ENCODE measurements around the gene PFKFB4. TPM values are rescaled to one million over a fixed set of nuclear protein-coding genes. Genes with fewer than 3 reads are reported as not detected.

PFKFB4 gene
- 18.2 and 20.2 TPM in 2 replicates for total RNA-seq

DNA sequence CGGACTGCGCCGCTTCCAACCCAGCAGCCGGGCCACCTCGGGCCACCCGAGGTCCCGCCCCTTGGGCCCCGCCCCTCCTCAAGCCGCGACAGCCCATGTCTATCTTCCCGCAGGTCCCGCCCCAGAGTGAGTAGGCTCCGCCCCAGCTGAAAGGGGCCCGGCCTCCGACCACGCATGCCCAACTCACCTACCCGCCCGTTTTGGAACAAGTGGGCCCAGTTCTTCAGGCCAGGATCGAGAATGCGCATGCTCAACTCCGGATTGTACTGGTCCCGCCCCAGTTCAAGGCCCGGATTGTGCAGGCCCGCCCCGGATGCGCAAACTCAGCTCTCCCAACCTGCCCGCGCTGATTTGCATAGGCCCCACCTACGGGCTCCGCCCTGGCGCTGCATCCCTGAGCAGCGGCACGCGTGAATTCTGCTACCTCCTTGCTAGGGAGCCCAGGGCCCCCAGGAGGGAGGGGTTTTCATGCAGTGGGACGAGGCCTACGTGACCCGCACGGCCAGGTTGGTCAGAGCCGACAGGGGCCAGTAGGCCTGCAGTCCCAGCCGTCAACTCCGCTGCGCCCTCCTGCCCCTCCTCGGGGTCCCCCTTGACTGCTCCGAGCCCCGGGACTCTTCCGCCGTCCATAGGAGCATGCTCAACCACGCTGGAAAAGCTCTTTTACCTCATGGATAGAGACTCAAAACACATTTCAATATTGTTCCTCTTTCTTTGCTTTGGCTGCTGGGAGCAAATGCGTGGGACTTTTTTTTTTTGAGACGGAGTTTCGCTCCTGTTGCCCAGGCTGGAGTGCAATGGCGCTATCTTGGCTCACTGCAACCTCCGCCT is at the start of gene PFKFB4:
PFKFB4 (minus strand) TSS at position 8 of the 831 bp plus-strand sequence. CDS start 26 bp downstream, outside the sequence.
- Histone ChIP-seq H3K36me3 (ENCODE audit: control insufficient read depth, insufficient read depth, low read length) (peaks cover 9% of the 10 kb centered on the region), H3K4me3 (ENCODE audit: low read depth, low read length) (peak within 1 kb of the TSS; percentile 56), H3K27me3 (ENCODE audit: control insufficient read depth, insufficient read depth, low read length) (no peaks in the 10 kb centered on the region)
- DNase-seq (ENCODE audit: low read depth) (peak; percentile 96), FAIRE-seq (no peak)
- TF ChIP-seq, protein P1, sequence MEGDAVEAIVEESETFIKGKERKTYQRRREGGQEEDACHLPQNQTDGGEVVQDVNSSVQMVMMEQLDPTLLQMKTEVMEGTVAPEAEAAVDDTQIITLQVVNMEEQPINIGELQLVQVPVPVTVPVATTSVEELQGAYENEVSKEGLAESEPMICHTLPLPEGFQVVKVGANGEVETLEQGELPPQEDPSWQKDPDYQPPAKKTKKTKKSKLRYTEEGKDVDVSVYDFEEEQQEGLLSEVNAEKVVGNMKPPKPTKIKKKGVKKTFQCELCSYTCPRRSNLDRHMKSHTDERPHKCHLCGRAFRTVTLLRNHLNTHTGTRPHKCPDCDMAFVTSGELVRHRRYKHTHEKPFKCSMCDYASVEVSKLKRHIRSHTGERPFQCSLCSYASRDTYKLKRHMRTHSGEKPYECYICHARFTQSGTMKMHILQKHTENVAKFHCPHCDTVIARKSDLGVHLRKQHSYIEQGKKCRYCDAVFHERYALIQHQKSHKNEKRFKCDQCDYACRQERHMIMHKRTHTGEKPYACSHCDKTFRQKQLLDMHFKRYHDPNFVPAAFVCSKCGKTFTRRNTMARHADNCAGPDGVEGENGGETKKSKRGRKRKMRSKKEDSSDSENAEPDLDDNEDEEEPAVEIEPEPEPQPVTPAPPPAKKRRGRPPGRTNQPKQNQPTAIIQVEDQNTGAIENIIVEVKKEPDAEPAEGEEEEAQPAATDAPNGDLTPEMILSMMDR (IDR thresholded peaks at IDR 0.05; ENCODE audit: insufficient read depth, low read length, severe bottlenecking) = no peak

DNA sequence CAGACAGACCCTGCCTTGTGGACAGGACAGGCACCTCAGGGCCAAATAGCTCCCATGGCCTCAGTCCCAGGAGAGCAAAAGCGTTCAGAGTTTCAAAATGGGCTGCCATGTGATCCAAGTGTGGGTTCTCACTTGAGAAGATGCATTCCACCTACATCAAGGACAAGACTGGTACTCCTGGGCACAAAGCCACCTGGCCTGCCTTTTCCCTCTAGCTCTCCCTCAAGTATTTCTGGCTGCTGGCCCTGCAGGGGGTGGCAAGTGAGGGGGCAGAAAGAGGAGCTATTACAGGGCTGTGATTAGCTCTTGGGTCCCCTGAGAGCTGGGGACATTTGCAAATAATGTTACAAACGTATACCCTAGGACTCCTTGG is 45.0 kb upstream of the PFKFB4 start:
- TF ChIP-seq, protein P1 (IDR thresholded peaks at IDR 0.05; ENCODE audit: insufficient read depth, low read length, severe bottlenecking) = no peak
- FAIRE-seq (no peak), DNase-seq (ENCODE audit: low read depth) (no peak)
- Histone ChIP-seq H3K27me3 (ENCODE audit: control insufficient read depth, insufficient read depth, low read length) (no peaks in the 10 kb centered on the region), H3K4me3 (ENCODE audit: low read depth, low read length) (no peak overlapping the region), H3K36me3 (ENCODE audit: control insufficient read depth, insufficient read depth, low read length) (peaks cover 51% of the 10 kb centered on the region)

DNA sequence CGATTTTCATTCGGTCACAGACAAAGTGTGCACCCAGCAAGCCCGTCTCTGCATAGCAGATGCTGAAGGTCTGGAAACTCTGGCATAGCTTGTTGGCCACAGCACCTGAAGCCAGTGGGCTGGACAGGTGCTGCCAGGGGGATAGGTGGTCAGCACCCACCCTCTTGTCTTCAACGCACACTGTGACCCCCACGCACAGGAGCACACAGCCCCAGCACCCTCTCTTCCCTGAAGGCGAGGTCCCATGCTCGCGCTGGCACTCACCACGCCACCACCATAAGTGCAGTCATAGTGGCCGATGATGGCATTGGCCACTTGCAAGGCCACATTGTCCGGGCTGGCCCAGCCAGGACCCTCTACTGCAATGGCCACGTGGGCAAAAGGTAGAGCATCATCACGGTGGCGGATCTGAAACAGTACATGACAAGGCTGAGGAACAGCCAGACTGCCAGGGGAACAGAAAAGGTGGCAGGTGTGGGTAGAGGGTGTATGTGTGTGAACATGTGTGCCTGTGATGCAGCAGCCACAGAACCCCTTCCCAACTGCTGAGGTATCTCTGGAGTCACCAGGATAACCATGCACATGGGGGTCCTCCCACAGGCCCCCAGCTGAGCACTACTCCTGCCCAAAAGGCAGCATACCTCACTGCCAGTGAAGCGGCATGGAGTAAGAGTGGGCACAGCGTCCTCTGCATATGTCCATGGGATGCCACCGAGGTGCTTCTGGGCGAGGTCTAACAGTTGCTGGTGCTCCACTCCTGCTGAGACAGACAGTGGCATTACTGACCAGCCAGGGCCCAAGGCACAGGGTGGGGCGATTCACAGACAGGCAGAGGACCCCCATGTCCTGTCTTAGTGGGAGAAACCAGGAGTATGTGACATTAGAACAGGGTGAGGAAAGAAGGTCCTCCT is 44.4 kb upstream of the PFKFB4 start:
- peak; percentile 68 for FAIRE-seq
- peaks cover 51% of the 10 kb centered on the region for H3K36me3 ChIP-seq (ENCODE audit: control insufficient read depth, insufficient read depth, low read length)
- no peak for DNase-seq (ENCODE audit: low read depth)
- no peaks in the 10 kb centered on the region for H3K27me3 ChIP-seq (ENCODE audit: control insufficient read depth, insufficient read depth, low read length)
- TF ChIP-seq, protein P1 (IDR thresholded peaks at IDR 0.05; ENCODE audit: insufficient read depth, low read length, severe bottlenecking) = no peak
- H3K4me3 ChIP-seq (ENCODE audit: low read depth, low read length) = no peak overlapping the region

DNA sequence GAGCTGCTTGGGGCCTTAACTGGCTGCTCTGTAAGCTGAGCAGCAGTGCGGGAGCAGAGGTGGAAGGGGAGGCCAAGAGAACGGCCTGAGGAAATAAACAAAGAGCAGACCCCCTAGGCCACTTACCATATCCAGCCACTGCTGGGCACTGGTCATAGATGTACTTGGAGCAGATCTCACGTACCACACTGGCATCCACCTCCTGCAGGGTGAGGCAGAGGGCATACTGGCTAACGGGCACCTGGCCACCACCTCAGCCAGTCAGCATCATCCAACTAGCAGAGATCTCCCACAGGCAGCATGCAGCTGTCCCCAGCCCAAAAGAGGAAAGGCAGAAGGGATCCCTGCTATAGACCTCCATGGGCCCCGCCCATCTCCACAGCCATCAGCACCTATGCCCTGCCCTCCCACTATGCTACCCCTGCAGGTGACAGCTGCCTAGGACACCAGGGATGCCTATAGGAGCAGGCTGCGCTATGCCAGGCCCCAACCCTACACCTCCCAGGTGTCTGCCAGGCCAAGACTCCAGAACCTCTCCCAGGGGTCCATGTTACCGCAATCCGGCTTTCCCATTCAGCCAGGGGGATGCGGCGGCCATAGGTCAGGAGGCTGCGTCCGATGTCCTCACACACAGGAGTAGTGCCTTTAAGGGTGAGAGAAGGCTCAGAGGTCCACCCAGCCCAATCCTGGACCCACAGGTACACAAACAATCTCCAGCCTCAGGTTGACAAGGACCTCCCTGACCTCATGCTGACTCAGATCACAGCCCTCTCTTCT is 43.1 kb upstream of the PFKFB4 start:
- peaks cover 40% of the 10 kb centered on the region for H3K36me3 ChIP-seq (ENCODE audit: control insufficient read depth, insufficient read depth, low read length)
- H3K27me3 ChIP-seq (ENCODE audit: control insufficient read depth, insufficient read depth, low read length) = no peaks in the 10 kb centered on the region
- H3K4me3 ChIP-seq (ENCODE audit: low read depth, low read length) = no peak overlapping the region
- TF ChIP-seq, protein P1 (IDR thresholded peaks at IDR 0.05; ENCODE audit: insufficient read depth, low read length, severe bottlenecking) = peak; percentile 1
- no peak for FAIRE-seq
- no peak for DNase-seq (ENCODE audit: low read depth)

DNA sequence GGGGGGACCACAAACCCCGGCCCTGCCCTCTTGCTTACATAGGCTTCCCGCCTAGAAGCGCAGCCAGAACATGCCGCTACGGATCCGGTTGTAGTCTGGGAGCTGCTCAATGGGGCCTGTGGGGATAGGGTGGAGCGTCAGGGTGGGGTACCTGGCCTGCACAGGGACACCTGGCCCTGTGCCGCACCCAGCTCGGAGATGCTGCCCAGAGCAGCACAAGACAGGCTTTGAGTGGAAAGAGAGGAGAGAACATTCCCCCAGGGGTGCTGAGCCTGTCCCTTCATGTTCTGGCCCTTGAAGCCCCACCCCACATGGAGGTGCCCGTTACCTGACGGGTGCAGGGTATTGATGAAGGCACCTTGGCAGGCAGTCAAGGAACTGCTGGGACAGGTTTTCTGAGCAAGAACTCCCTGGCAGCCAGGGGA is 42.5 kb upstream of the PFKFB4 start:
- peak; percentile 99 for DNase-seq (ENCODE audit: low read depth)
- Histone ChIP-seq H3K27me3 (ENCODE audit: control insufficient read depth, insufficient read depth, low read length) (no peaks in the 10 kb centered on the region), H3K4me3 (ENCODE audit: low read depth, low read length) (no peak overlapping the region), H3K36me3 (ENCODE audit: control insufficient read depth, insufficient read depth, low read length) (peaks cover 34% of the 10 kb centered on the region)
- TF ChIP-seq, protein P1 (IDR thresholded peaks at IDR 0.05; ENCODE audit: insufficient read depth, low read length, severe bottlenecking) = no peak
- FAIRE-seq = peak; percentile 99
